NCI-H524 (cell line): Measurements from ENCODE around the gene BAZ1A.

Experiments
- DNase-seq, 2 experiments: peaks; one replicate each; lab custom pipeline; 2025; lab: John Stamatoyannopoulos, UW

Gene BAZ1A, protein sequence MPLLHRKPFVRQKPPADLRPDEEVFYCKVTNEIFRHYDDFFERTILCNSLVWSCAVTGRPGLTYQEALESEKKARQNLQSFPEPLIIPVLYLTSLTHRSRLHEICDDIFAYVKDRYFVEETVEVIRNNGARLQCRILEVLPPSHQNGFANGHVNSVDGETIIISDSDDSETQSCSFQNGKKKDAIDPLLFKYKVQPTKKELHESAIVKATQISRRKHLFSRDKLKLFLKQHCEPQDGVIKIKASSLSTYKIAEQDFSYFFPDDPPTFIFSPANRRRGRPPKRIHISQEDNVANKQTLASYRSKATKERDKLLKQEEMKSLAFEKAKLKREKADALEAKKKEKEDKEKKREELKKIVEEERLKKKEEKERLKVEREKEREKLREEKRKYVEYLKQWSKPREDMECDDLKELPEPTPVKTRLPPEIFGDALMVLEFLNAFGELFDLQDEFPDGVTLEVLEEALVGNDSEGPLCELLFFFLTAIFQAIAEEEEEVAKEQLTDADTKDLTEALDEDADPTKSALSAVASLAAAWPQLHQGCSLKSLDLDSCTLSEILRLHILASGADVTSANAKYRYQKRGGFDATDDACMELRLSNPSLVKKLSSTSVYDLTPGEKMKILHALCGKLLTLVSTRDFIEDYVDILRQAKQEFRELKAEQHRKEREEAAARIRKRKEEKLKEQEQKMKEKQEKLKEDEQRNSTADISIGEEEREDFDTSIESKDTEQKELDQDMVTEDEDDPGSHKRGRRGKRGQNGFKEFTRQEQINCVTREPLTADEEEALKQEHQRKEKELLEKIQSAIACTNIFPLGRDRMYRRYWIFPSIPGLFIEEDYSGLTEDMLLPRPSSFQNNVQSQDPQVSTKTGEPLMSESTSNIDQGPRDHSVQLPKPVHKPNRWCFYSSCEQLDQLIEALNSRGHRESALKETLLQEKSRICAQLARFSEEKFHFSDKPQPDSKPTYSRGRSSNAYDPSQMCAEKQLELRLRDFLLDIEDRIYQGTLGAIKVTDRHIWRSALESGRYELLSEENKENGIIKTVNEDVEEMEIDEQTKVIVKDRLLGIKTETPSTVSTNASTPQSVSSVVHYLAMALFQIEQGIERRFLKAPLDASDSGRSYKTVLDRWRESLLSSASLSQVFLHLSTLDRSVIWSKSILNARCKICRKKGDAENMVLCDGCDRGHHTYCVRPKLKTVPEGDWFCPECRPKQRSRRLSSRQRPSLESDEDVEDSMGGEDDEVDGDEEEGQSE (N-terminal part only)

DNA sequence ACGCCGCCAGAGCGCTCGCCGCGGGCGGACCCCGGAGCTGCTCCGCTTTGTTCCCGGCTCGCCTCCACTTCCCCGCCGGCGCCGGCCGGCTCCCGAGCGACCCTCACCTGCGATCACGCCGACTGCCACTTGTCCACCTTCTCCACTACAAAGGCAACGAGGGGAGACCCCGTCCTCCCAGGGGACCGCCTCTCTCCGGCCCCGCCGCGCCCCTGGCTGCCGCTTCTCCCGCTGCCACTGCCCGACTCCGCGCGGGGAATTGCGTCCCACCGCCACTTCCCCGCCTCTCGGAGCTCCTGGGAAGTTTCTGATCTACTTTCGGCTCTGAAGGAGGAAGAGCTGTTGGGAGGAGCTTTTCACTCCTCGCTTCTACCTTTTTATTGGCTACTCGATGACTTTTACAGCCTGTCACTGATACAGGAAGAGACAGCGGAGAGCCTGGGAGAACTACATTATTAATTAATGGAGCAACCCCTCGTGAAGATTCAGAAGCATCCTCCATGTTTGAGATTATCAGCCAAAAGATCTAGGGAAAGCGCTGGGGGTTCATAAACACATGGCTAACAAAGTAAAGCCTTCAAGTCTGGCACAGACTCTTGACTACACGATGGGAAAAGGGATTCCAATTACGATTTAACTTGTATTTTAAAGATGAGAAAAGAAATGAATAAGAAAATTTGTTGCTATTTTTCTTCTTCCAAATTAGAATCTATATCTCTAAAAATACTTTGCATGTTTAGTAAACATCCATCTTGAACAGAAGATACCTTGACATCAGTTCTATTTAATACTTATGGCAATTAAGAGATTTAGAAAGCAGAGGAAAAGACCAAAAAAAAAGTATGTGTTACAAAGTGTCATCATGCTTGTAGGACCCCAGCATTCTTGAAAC lies at the start of gene BAZ1A:
TSS of gene BAZ1A (minus strand) at position 330 of the 892 bp plus-strand sequence. CDS start 756 bp downstream, outside the sequence.
- peak; percentile 96 to 99 for DNase-seq

DNA sequence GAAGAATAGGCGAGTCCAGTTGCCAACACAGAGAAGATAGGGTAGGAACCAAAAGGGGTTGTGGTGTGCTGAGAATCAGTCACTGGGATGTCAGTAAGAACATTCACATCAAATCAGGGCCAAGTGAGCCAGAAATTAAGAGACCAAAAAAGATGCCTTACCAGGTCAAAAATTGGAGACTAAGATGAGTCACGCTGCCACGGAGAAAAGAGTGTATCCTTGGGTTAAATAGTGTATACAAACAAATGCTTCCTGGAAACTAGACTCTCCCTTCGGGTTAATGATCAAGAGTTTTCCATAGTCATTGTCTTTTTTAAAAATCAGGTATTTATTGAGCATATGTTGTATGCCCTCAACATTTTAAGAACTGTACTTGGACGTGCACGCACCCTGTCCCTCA lies 45.2 kb upstream of the BAZ1A start:
- no peak for DNase-seq

DNA sequence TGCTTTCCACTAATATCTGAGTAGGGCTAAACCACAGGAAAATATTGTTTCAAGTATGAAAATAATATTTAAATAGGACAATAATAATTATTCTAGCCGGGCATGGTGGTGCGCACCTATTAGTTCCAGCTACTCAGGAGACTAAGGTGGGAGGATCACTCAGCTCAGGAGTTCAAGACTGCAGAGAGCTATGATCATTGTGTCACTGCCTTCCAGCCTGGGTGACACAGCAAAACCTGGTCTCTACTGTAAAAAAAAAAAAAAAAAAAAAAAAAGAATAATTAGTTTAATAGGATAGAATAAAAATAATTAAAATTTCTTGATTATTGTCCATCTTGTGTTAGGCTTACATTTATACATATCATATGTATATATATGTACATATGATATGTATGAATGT lies 38.5 kb upstream of the BAZ1A start:
- DNase-seq, result no peak

DNA sequence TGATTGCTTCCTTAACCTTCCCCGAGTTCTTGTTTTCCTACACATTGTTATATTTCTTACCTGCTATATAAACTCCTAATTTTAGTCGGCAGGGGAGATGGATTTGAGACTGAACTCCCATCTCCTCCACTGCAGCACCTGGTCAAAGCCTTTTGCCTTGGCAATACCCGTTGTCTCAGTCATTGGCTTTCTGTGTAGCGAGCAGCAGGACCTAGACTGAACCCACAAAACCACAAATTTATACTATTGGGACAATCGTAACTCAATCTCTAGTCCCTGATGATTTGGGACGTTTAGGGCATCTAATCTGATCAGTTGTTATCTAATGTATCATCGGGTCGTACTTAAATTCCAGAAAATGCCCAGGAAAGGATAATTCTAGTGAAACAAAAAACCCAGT lies 37.8 kb upstream of the BAZ1A start:
- no peak for DNase-seq

DNA sequence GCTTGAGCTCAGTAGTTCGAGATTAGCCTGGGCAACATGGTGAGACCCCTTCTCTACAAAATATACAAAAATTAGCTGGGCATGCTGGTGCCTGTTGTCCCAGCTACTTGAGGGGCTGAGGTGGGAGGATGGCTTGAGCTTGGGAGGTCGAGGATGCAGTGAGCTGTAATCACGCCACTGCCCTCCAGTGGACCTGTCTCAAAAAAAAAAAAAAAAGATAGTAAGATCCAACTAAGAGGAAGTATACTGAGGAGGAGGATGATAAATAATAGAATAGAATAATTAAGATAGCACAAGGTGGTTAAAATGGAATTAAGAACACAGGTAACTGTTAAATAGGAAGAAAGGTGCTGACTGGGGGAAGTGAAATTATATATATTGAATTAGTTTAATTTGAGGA lies 37.0 kb upstream of the BAZ1A start:
- peak; percentile 8 to 24 for DNase-seq

DNA sequence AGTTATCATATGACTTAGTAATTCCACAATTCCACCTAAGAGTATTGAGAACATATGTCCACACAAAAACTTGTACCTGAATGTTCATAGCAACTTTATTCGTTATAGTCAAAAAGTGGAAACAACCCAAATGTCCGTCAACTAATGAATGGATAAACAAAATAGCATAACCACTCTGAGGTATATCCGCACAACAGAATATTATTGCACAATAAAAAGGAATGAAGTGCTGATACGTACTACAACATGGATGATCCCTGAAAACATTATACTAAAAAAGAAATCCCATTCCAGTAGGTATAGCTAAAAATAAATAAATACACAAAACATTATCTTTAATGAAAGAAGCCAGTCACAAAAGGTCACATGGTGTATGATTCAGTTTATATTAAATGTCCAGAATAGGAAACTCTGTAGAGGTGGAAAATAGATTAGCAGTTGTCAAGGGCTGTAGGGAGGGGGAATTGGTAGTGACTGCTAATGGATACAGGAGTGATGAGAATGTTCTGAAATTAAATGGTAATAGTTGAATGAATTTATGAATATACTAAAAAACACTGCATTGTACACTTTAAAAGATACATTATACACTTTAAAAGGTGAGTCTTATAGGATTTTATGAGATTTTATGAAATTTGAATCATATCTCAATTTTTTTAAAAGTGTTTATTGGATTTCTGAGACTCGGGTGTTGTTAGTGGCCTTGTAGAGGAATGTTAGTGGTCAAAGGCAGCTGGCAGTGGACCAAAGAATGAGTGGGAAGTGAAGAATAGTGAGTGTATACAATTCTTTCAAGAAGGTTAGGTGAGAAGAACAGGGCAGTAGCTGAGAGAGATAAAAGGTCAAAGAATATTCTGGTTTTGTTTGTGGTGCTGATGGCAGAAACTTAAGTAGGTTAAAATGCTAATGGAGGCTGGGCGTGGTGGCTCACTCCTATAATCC lies 36.3 kb upstream of the BAZ1A start:
- no peak for DNase-seq

DNA sequence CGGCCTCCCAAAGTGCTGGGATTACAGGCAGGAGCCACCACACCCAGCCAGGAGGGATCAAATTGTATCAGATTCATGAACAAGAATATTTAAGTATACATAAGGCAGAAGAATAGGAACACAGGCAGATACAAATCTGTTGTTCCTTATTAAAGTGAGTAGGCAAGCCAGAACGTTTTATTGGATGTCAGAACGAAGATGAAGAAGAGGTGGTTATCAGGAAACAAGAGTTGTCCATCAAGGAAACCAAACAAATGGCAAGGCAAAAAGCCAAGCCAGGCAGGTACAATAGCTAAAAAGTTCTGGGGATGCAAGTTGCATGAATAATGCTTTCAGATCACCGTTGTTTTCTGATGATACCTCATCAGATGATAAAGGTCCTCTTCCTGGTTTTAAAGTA lies 31.1 kb upstream of the BAZ1A start:
- DNase-seq, result no peak

DNA sequence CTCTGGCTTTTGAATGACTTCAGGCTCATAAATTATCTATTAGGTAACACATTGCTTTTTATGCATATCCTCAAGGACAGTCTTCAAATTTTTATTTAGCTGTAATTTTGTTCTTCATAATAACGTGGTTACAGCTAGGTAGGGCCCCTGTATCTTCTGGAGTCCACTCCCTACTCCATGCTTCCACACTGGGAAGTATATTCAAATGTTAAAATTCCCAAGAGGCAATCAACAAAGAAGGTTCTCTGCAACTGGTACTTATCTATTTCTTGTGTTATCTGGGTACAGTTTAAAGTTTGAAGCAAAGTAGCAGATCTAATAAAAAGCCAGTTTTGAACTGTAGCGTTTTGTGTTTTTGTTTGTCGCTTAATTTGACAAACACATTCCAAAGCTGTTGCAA lies 20.1 kb upstream of the BAZ1A start:
- no peak for DNase-seq

DNA sequence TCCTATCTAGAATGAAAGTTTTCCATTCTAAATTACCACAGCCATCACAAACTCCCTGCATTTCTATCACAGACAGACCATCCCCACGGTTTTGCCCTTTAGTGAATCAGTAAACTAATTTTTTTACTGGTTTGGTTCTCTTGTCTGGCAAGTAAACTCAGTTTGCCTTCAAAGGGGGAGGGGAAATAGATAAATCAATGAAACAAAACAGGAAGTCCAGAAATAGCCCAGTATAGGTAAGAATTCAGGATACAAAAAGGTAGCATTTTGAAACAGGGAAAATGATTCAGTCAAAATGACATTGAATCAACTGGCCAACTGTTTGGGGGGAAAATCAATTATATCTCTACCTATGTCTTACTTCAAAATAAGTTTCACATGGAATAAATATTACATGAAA lies 15.8 kb upstream of the BAZ1A start:
- no peak for DNase-seq

DNA sequence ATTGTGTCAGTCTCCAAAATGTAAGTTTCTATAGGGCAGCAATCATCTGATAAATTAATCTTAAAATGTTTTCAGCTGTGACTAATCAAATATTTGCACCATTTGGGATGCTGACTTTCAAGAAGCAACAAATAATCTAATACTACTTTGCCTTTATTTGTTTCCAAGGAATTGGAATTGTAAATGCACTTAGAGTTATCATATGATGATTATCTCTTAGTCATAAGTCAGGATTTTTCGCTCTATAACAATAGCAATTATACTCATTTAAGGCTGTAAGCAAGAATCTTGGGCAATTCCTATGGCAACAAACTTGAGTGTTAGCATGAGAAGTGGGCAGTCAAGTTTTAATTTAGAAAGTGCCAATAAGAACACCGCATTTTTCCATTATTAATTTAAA lies 13.0 kb upstream of the BAZ1A start:
- DNase-seq, result no peak

DNA sequence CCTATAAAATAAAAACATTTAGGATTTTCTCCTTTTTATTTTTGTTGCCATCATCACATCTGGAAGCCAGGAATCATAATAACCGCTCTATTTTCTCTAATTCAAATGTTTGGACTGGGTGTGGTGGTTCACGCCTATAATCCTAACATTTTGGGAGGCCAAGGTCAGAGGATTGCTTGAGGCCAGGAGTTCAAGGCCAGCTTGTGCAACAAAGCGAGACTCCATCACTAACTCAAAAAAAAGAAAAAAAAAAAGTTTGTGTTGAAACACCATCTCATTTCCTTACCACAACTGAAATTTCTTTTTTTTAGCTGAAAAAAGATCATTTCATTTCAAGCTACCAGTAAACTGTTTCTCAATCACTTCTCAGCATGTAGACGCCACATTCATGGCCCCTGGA lies 8.8 kb upstream of the BAZ1A start:
- DNase-seq, result no peak

DNA sequence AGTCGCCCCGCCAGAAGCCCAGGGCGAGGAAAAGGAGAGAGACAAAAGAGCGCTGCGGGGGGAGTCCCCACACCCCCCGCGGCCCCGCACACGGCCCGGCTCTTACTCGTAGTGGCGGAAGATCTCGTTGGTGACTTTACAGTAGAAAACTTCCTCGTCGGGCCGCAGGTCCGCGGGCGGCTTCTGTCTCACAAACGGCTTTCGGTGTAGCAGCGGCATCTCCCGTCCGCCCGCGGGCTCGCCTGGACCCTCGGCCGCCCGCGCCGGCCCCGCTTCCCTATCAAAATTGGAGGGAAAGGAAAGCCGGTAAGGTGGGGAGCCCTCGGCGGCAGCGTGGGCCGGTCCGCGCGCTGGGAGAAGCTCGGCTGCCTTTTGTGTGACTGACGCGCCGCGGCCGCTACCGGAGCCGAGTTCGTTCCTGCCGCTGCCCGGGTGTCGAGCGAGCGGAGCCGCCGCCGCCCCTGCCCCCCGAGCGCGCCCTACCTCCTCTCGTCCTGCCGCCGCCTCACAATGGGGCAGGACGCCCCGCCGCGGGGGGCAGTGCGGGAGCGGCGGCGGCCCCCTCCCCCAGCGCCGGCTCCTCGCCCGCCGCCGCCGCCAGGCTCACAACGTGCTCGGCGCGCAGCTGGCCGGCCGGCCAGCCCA lies 652 bp downstream of the BAZ1A start:
- DNase-seq, result peak; percentile 68

DNA sequence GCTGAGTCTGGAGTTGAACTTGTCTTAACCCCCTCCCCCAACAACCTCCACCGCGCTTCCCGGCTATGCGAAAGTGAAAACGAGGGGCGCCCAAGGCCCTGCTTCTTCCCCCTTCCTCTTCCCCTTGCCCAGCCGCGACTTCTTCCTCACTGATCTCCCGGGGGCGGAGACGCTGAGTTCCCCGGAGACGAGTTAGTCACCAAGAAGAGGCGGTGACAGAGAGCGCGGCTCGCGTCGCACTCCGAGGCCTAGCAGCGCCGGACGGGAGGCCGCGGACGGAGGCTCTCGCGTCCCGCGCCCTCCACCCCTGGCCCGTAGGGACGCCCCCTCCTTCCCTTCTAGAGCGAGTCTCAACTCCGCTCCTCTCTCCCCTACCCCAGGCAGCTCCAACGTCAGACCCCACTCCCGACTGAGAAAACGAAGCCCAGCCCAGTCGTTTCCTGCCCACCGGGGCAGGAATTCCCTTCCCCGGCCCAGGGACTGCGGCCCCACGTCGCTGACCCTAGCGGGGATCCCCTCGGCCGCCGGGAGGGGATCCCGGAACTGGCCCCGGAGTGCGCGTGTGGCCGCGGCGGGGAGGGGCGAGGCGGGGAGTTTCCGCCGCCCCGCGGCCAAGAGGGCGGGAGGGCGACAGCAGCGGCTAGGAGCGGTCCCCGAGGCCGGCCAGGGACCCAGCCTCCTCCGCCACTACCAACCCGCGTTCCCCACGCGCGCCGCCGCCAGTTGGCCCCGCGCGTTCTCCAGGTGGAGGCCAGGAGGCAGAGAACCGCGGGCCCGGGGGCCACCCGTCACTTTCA lies 1.4 kb downstream of the BAZ1A start:
- DNase-seq, result peak in 1 of 2 experiments; percentile 89

DNA sequence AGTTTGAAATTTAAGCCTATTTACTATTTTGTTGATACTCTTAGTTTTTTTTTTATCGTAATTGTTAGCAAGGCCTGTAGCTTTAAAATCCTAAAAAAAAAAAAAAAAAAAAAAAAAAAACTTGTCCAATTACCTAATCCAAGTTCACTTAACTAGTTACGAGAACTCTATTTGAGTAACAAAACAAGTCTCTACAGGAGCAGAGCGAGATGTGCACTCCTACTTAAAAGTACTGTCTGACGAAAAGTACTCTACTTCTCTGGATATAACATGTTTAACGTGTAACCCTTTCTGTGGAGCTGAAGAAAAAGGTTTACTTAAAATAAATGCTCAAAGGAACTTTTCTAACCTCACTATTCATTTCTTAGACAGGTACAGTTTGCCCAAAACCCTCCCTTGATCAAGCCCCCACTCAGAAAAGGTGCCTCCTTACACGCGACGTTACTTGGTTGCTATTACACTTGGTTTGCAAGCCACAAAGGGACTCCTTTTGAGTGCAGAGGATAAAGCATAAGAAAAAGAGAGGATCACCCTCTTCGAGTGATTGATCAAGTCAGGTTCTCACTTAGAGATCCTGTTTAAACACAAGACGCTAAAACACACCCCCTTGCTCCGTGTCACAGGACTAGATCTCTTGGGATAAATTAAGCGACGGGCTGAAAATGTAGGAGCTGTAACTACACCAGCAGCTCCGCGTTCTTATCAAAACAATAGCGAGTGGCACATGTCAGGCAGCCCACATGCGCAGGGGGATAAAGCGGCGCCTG lies 2.2 kb downstream of the BAZ1A start:
- DNase-seq, result peak in 1 of 2 experiments; percentile 95

DNA sequence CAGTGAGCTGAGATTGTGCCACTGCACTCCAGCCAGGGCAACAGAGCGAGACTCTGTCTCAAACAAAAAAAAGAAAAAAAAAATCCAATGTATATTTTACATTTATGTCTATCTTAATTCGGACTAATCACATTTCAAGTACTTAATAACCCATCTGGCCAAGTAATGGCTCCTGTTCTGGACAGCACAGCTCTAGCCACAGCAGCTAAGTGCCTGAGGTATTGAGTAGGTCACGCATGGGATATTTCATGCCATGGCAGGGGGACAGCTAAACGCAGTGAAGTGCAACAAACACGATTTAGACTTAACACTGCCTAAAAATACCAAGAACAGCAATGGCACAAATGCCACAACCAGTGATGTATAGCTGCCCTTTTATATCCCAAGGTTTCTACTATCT lies 8.0 kb downstream of the BAZ1A start:
- DNase-seq, result peak; percentile 42 to 72

DNA sequence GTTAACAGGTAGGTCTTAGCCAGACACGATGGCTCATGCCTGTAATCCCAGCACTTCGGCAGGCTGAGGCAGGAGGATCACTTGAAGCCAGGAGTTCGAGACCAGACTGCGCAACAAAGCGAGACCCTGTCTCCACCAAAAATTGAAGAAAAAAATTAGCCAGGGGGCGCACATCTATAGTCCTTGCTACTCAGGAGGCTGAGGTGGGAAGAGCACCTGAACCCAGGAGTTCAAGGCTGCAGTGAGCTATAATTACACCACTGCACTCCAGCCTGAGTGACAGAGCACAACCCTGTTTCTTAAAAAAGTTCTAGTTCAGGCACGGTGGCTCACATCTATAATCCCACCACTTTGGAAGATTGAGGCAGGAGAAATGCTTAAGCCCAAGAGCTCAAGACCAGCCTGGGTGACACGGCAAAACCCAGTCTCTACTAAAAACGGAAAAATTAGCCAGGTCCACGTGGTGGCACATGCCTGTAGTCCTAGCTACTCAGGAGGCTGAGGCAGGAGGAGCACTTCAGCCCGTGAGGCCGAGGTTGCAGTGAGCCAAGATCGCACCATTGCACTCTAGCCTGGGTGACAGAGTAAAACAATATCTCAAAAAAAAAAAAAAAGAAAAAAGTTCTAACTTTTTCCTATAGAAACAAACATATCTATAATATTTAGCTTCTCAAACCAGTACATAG lies 9.1 kb downstream of the BAZ1A start:
- DNase-seq, result no peak

DNA sequence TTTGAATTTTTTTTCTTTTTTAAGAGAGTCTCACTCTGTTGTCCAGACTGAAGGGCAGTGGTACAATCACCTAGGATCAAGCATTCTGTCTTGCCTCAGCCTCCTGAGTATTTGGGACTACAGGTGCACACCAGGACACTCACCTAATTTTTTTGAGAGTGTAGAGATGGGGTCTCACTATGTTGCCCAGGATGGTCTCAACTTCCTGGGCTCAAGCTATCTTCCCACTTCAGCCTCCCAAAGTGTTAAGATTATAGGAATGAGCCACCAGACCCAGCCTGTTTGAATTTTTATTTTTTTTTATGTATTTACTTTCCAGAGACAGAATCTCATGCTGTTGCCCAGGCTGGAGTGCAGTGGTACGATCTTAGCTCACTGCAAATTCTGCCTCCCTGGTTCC lies 11.3 kb downstream of the BAZ1A start:
- no peak for DNase-seq
